SH-SY5Y (cell line): ENCODE results near the gene NGEF.

Source experiments
- GATA2 ChIP-seq: IDR thresholded peaks from 2 replicates; pipeline ENCODE4 v1.6.1; 2011; ENCODE audit warnings: mild to moderate bottlenecking, low read depth, low read length
- GATA3 ChIP-seq: IDR thresholded peaks from 2 replicates; pipeline ENCODE4 v1.6.1; 2011; ENCODE audit warnings: low read depth, mild to moderate bottlenecking, low read length, moderate library complexity

DNA sequence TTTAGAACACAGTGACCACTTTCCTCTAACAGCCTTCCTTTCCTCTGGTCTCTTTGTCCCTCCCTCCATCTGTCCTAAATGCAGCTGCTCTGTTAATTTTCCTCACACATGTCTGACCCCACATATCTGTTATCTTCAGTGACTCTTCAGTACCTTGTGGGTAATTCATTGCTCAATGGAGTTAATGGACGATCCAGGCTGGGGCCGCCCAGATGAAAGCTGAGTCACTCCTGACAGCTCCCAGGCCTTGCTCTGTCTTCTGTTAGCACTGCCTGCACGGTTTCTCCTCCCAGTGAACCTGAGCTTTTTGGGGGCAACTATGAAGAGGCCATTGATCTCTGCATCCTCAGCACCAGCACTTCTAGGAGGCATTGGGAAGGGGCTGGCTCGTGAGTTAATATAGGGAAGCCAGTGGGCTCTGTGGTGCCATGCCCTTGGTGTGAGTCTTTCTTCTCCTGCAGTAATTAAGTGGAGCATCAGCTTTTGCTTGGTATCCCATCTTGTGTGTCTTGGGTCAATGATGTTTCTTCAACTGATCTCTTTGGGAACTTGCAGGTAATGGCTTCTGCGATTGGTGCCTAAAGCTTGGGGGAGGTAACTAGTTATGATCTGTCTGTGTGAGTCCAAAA lies 75.7 kb downstream of the NGEF start:
- no peak for TF ChIP-seq GATA3
- no peak for TF ChIP-seq GATA2
